ENCODE measurements around the gene CTTNBP2. TPM values are rescaled to one million over a fixed set of nuclear protein-coding genes. Genes with fewer than 3 reads are reported as not detected.
"Not testable (repeated sequence)": the region's sequence is repeated elsewhere in the genome, so short reads cannot be mapped to it uniquely, and the experiment has no call there.

CTTNBP2 gene
- total and polyA plus RNA-seq, 2 of the 4 experiments (the other 2 are of a cell fraction): 6.6 to 11.3 TPM

GRCh38 chr7:117711556-117711955, 161.7 kb downstream of the CTTNBP2 start:
- H2AFZ ChIP-seq (replicated peaks; ENCODE audit: low read length, poor library complexity): no peak overlapping the region
- no peak overlapping the region for H2BK120ac ChIP-seq (ENCODE audit: low read depth, low read length)
- H2AK5ac ChIP-seq (ENCODE audit: low read depth, low read length): no peak overlapping the region
- H3K18ac ChIP-seq (ENCODE audit: low read depth, low read length): no peak overlapping the region
- no peaks in the 10 kb centered on the region for H3K79me1 ChIP-seq (ENCODE audit: low read depth in 1 of 2, low read length in 2 of 2)
- TF ChIP-seq, protein P1, sequence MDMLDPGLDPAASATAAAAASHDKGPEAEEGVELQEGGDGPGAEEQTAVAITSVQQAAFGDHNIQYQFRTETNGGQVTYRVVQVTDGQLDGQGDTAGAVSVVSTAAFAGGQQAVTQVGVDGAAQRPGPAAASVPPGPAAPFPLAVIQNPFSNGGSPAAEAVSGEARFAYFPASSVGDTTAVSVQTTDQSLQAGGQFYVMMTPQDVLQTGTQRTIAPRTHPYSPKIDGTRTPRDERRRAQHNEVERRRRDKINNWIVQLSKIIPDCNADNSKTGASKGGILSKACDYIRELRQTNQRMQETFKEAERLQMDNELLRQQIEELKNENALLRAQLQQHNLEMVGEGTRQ (IDR thresholded peaks at IDR 0.05; ENCODE audit: low read depth, low read length): no peak
- TF ChIP-seq FOS (IDR thresholded peaks at IDR 0.05; ENCODE audit: low read depth, low read length): no peak
- no CpG with 5 or more reads among the region's 1 CpG for WGBS, 2 experiments (ENCODE audit: extremely low coverage in 2 of 2, insufficient read length in 1 of 2)
- no TSS peak for BruUV-seq (replicated peaks)
- no peaks in the 10 kb centered on the region for H3K9me3 ChIP-seq (ENCODE audit: control insufficient read depth, insufficient read depth, low read length)
- no peak overlapping the region for H3K14ac ChIP-seq (replicated peaks; ENCODE audit: low read depth, low read length)
- H2AK9ac ChIP-seq (replicated peaks; ENCODE audit: low read depth, low read length, poor library complexity): no peak overlapping the region
- intact Hi-C loops (cut with micrococcal nuclease): loop anchor here (10.0 kb wide), 1 partner anchor 397 kb away; no protein-coding TSS in a partner anchor
- dilution Hi-C loops (cut with HindIII; ENCODE audit: low sequenced_read_pairs, unreplicated experiment): no loop called here
- no peaks in the 10 kb centered on the region for H3K4me1 ChIP-seq (ENCODE audit: control insufficient read depth, insufficient read depth, low read length)
- H3K27ac ChIP-seq (ENCODE audit: insufficient read depth, low read length): no peak overlapping the region
- in situ Hi-C loops (cut with MboI; ENCODE audit: low sequenced_read_pairs): loop anchor here (10.0 to 25.0 kb wide), 2 partner anchors 257 to 774 kb away; no protein-coding TSS in a partner anchor
- no peak for DNase-seq
- H3K4me3 ChIP-seq (ENCODE audit: insufficient read depth, low read depth, low read length): no peak overlapping the region
- POLR2A ChIA-PET (ENCODE audit: unreplicated experiment): no interaction called here
- no peak overlapping the region for H2BK5ac ChIP-seq (ENCODE audit: low read depth, low read length, poor library complexity, severe bottlenecking)
- CTCF ChIA-PET: interaction anchor here (0.6 kb wide), 1 partner anchor 324 kb away, joined by 3 read pairs; no protein-coding TSS in a partner anchor
- no peak for ATAC-seq (ENCODE audit: low read depth)
- H3K4me2 ChIP-seq (ENCODE audit: low read depth, low read length): no peak overlapping the region
- H3K36me3 ChIP-seq (ENCODE audit: control insufficient read depth, insufficient read depth, low read length): no peaks in the 10 kb centered on the region; the same call in 1 of the 2 replicates
- H4K20me1 ChIP-seq (ENCODE audit: insufficient read depth, low read length): no peaks in the 10 kb centered on the region
- H3K27me3 ChIP-seq (ENCODE audit: control insufficient read depth, insufficient read depth, low read length): no peaks in the 10 kb centered on the region
- no peak overlapping the region for H3K9ac ChIP-seq (ENCODE audit: low read depth, low read length)
- no peak overlapping the region for H4K5ac ChIP-seq (ENCODE audit: low read depth, low read length)
- no peak overlapping the region for H4K91ac ChIP-seq (ENCODE audit: insufficient read depth, low read depth, low read length)
- no peak overlapping the region for H2BK20ac ChIP-seq (ENCODE audit: low read depth, low read length)
- H3K56ac ChIP-seq (ENCODE audit: extremely low read depth, insufficient read depth, low read length): no peak overlapping the region
- no peak overlapping the region for H2BK15ac ChIP-seq (ENCODE audit: low read depth, low read length)
- no peak overlapping the region for H3K23ac ChIP-seq (ENCODE audit: low read depth, low read length)
- H4K8ac ChIP-seq (ENCODE audit: low read depth in 2 of 2, low read length in 2 of 2): no peak overlapping the region
- H3K9me1 ChIP-seq (ENCODE audit: insufficient read depth, low read length): no peaks in the 10 kb centered on the region
- H3K4ac ChIP-seq (ENCODE audit: low read depth, low read length): no peak overlapping the region

GRCh38 chr7:117708173-117708572, 165.1 kb downstream of the CTTNBP2 start:
- dilution Hi-C loops (cut with HindIII; ENCODE audit: low sequenced_read_pairs, unreplicated experiment); H3K4me2 ChIP-seq (ENCODE audit: low read depth, low read length); H4K20me1 ChIP-seq (ENCODE audit: insufficient read depth, low read length); H2AFZ ChIP-seq (replicated peaks; ENCODE audit: low read length, poor library complexity); H2BK120ac ChIP-seq (ENCODE audit: low read depth, low read length); DNase-seq; H3K4me3 ChIP-seq (ENCODE audit: insufficient read depth, low read depth, low read length); POLR2A ChIA-PET (ENCODE audit: unreplicated experiment); H3K9me1 ChIP-seq (ENCODE audit: insufficient read depth, low read length); H3K23ac ChIP-seq (ENCODE audit: low read depth, low read length); H3K56ac ChIP-seq (ENCODE audit: extremely low read depth, insufficient read depth, low read length); H3K27ac ChIP-seq (ENCODE audit: insufficient read depth, low read length); CTCF ChIA-PET; H2BK20ac ChIP-seq (ENCODE audit: low read depth, low read length); H3K36me3 ChIP-seq (ENCODE audit: control insufficient read depth, insufficient read depth, low read length); H4K91ac ChIP-seq (ENCODE audit: insufficient read depth, low read depth, low read length); H3K79me1 ChIP-seq (ENCODE audit: low read depth in 1 of 2, low read length in 2 of 2); H2BK5ac ChIP-seq (ENCODE audit: low read depth, low read length, poor library complexity, severe bottlenecking); BruUV-seq (replicated peaks); H3K4me1 ChIP-seq (ENCODE audit: control insufficient read depth, insufficient read depth, low read length); H3K9ac ChIP-seq (ENCODE audit: low read depth, low read length); ATAC-seq (ENCODE audit: low read depth); H4K5ac ChIP-seq (ENCODE audit: low read depth, low read length); H3K14ac ChIP-seq (replicated peaks; ENCODE audit: low read depth, low read length); H4K8ac ChIP-seq (ENCODE audit: low read depth in 2 of 2, low read length in 2 of 2); H2BK15ac ChIP-seq (ENCODE audit: low read depth, low read length); H3K27me3 ChIP-seq (ENCODE audit: control insufficient read depth, insufficient read depth, low read length); H2AK5ac ChIP-seq (ENCODE audit: low read depth, low read length); H3K9me3 ChIP-seq (ENCODE audit: control insufficient read depth, insufficient read depth, low read length); H2AK9ac ChIP-seq (replicated peaks; ENCODE audit: low read depth, low read length, poor library complexity); intact Hi-C loops (cut with micrococcal nuclease); H3K4ac ChIP-seq (ENCODE audit: low read depth, low read length); H3K18ac ChIP-seq (ENCODE audit: low read depth, low read length): not testable (repeated sequence)
- WGBS, 2 experiments (ENCODE audit: extremely low coverage in 2 of 2, insufficient read length in 1 of 2): no CpG with 5 or more reads among the region's 4 CpGs
- in situ Hi-C loops (cut with MboI; ENCODE audit: low sequenced_read_pairs): loop anchor here (25.0 kb wide), 1 partner anchor 771 kb away; no protein-coding TSS in a partner anchor
